ENCODE data around the gene DACT2.

- TF ChIP-seq POLR2A (IDR thresholded peaks at IDR 0.05; ENCODE audit: low read depth, low read length) = no peak
- TF ChIP-seq POLR2AphosphoS5 (IDR thresholded peaks at IDR 0.05; ENCODE audit: low read depth, low read length) = no peak
- no peak for TF ChIP-seq TAF1 (IDR thresholded peaks at IDR 0.05; ENCODE audit: low read depth, low read length)
- TF ChIP-seq SPI1 (IDR thresholded peaks at IDR 0.05; ENCODE audit: low read depth, low read length) = no peak
- TF ChIP-seq PAX5 (IDR thresholded peaks at IDR 0.05; ENCODE audit: insufficient read depth, low read length, severe bottlenecking) = no peak
- TF ChIP-seq POU2F2 (IDR thresholded peaks at IDR 0.05; ENCODE audit: low read depth, low read length) = no peak
These were observed 848 bp downstream of the DACT2 start for GRCh38 chr6:168318579-168319278.

Measured in GM12891 (cell line).